ENCODE measurements around the gene CUTA.

GRCh38 chr6:33433544-33434191, 15.8 kb upstream of the CUTA start:
- no peak for TF ChIP-seq CTCF (IDR thresholded peaks at IDR 0.05)
- no peak for TF ChIP-seq SIN3A (IDR thresholded peaks at IDR 0.05; ENCODE audit: borderline replicate concordance, low read depth, low read length)
- TF ChIP-seq FOXJ3 (CRISPR knock-in tag; IDR thresholded peaks at IDR 0.05): no peak
- TF ChIP-seq REST (IDR thresholded peaks at IDR 0.05; ENCODE audit: low read depth, low read length): no peak
- no peak for TF ChIP-seq EZH2phosphoT487 (IDR thresholded peaks at IDR 0.05; ENCODE audit: borderline replicate concordance, low read depth)

Measured in SK-N-SH (cell line).